Measurements from ENCODE around the gene PTGER4.
"Not testable (repeated sequence)": the region's sequence is repeated elsewhere in the genome, so short reads cannot be mapped to it uniquely, and the experiment has no call there.

The PTGER4 gene

DNA sequence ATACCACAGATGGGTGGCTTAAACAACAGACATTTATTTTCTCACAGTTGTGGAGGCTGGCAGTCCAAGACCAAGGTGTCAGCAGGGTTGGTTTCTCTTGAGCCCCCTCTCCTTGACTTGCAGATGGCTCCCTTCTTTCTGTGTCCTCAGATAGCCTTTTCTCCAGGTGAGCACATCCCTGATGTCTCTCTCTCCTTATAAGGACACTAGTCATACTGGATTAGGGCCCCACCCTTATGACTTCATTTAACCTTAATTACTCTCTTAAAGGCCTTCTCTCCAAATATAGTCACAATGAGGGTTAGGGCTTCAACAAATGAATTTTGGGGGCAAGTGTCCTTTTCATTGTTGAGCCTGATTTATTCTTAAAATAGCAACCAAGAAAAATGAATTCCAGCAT is 14.7 kb downstream of the PTGER4 start:
- DNase-seq = no peak

DNA sequence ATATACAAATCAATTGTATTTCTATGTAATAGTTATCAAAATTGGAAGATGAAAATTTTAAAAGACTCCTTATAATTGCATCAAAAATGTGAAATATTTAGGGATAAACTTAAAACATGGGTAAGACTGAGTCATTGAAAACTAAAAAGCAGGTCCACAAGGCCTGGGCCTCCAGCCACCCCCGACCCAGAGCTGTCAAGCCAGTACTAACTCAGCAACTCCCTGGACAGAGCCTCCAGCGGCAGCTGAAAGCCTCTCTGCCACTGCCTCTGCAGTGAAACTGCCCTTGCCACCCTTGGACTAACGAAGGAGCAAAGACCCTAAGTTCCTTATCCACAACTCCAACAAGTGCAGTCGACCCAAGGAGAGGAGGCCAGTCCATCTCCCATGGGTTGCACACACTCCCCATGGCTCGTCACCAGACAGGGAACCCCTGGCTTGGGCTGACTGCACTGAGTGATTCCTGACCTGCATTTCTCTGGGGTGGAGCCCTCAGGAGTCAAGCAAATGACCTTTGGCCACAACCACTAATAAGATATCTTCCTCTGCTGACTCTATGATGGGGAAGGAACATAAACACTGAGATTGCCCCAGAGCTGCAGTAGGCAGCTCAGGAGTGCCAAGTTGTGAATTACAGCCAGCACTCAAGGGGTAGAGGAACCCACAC is 20.5 kb downstream of the PTGER4 start:
- DNase-seq = no peak

DNA sequence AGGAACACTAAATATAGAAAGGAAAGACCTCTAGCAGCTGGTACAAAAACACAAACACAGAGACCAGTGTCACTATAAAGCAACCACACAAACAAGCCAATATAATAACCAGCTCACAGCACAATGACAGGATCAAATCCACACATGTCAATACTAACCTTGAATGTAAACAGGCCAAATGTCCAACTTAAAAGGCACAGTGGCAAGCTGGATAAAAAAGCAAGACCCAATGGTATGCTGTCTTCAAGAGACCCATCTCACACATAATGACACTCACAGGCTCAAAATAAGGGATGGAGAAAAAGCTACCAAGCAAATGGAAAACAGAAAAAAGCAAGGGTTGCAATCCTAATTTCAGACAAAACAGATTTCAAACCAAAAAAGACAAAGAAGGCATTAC is 22.3 kb downstream of the PTGER4 start:
- not testable (repeated sequence) for DNase-seq

DNA sequence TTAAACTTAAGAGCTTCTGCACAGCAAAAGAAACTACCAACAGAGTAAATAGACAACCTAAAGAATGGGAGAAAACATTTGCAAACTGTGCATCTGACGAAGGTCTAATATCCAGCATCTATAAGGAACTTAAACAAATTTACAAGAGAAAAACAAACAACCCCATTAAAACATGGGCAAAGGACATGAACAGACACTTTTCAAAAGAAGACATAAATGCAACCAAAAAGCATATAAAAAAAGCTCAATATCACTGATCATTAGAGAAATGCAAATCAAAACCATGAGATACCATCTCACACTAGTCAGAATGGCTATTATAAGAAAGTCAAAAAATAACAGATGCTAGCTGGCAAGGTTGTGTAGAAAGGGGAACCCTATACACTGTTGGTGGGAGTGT is 25.8 kb downstream of the PTGER4 start:
- not testable (repeated sequence) for DNase-seq

DNA sequence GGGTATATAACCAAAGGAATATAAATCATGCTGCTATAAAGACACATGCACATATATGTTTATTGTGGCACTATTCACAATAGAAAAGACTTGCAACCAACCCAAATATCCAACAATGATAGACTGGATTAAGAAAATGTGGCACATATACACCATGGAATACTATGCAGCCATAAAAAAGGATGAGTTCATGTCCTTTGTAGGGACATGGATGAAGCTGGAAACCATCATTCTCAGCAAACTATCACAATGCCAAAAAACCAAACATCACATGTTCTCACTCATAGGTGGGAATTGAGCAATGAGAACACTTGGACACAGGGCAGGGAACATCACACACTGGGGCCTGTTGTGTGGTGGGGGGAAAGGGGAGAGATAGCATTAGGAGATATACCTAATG is 30.9 kb downstream of the PTGER4 start:
- DNase-seq = not testable (repeated sequence)

DNA sequence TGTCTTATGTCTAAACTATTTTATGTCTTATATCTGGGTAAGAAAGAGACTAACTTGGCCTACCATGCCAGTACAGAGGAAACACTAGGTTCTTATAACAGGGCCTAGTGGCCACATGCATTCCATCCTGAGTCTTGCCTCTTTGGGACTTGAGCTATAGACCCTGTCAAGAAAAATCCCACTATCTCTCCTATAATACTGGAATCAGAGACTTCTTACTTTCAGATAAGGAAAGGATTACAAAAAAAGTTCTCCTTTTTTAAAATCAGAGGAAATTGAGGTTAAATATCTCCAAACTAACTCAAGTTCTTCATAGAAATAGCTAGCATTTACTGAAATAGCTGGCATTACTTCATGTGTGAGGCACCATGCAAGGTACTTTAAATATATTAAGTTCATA is 34.3 kb downstream of the PTGER4 start:
- DNase-seq = no peak

DNA sequence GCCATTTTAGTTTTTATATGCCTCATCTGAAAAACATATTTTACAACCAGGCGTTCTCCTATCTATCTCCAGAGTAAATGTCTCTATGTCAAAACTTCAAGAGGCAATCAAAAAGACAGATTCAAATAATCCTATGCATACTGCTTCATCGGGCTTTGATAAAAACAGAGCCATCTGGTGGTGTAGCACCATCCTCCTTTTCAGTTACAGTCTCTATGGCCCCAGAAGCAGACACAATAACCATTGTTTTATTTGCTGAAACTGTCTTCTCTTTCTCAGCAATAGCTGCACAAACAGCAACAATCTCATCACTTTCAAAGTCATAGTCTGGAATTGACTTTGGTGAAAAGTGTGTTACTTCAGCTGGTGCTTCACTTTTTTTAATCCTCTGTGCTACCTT is 36.3 kb downstream of the PTGER4 start:
- no peak for DNase-seq

DNA sequence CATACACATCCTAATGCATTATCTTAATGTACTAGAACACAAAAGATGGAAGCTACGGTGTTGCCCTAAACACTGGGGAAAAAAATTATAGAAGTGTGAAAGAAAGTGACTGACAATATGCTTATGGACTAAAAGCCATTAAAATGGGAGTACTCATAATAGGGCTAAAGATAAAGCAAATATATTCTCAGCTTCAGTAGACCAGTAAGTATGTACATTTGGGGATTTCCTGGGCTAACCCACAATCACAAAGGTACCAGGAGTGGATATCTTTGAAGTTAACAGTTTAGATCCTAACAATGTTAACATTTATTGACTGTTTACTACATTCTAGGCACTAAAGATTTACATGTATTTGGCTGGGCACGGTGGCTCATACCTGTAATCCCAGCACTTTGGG is 36.9 kb downstream of the PTGER4 start:
- DNase-seq = no peak

DNA sequence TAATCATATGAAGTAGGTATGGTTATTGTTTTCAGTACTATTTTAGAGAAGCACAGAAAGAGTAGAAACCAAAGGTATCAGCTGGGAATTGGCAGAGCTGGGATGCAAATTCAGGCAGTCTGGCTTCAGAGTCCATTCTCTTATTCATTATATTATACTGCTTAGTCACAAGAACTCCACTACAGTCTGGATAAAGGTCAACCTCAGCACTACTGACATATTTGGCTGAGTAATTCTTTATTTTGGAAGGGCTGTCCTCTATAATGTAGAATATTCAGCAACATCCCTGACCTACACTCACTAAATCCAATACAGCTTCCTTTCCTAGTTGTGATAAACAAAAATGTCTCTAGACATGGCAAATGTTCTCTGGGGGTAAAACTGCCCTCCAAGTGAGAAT is 37.6 kb downstream of the PTGER4 start:
- DNase-seq = no peak

DNA sequence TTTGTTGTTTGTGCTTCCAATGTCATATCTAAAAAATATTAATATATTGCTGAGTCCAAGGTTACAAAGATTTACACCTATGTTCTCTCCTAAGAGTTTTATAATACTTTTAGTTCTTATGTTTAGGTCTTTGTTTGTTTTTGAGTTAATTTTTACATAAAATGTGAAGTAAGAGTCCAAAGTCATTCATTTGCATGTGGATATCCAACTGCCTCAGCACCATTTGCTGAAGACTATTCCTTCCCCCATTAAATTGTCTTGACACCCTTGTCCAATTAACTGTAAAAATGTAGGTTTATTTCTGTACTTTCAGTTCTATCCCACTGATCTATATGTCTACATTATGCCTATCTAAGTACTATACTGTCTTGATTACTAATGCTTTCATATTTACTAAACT is 40.4 kb downstream of the PTGER4 start:
- no peak for DNase-seq

DNA sequence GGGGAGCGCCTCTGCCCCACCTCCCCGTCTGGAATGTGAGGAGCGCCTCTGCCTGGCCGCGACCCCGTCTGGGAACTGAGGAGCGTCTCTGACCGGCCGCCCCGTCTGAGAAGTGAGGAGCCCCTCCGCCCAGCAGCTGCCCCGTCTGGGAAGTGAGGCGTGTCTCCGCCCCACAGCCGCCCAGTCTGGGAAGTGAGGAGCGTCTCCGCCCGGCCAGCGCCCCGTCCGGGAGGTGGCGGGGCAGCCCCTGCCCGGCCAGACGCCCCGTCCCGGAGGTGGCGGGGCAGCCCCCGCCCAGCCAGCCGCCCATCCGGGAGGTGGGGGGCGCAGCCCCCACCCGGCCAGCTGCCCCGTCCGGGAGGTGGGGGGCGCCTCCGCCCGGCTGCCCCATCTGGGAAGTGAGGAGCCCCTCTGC is 42.8 kb downstream of the PTGER4 start:
- DNase-seq = not testable (repeated sequence)

DNA sequence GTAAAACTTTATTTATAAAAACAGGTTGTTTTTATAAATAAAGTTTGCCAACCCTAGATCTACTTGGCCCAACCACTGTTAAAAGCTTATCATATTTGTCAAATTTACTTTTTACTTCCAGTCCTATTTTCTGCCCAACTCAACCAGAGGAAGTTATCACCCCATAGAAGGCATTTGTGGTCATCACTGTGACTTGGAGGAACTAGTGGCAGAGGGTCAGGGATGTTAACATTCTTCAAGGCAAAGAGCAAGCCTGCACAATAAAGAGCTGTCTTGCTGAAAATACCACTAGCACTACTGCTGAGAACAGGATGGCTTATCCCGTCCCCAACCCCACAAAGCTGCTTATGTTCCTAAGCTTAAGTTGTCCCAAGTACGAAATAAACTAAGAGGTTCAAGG is 53.7 kb downstream of the PTGER4 start:
- no peak for DNase-seq

DNA sequence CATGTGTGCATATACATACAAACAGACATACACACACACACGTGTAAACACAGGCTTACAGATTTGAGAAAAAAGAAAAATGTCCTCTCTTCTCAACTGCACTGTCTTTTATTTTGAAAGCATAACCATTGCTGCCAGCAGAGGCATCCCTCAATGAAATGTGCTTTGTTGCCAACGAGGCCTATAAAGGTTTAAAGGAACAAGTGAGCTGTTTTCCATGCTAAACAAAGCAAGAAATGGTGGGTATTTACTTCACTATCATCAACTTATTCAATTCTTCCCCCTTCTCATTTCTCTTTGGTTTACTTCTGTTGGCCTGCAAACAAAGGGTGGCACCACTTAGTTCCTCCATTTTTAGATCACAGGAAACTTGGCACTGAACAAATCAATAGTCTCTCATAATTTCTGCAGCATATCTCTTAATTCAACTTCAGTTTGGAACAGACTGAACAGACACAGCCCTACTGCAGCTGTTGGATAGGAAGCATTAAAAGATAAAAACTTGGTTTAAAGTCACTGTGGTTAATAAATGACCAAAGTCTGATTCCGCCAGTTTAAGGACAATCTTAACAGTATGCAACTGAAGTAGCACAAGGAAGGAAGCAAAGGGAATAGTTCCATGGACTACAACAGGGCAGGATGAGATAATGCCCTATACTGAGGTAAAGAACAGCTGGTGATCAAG is 54.3 kb downstream of the PTGER4 start:
- no peak for DNase-seq

DNA sequence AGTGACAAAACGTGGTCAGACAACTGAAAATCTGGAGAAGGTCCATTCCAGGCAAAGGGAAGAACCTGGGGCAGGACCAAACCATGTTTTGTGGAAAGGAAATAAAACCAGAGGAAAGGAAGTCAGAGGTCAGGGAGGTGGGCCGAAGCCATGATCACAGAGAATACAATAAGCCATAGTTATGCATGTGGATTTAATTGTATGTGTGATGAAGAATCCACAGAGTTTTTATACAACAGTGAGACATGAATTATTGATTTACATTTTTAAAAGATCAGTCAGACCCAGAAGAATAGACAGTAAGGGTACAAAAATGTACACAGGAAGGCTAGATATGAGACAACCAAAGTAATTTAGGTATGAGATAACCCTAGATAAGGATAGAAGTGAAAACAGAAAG is 55.3 kb downstream of the PTGER4 start:
- DNase-seq = no peak

DNA sequence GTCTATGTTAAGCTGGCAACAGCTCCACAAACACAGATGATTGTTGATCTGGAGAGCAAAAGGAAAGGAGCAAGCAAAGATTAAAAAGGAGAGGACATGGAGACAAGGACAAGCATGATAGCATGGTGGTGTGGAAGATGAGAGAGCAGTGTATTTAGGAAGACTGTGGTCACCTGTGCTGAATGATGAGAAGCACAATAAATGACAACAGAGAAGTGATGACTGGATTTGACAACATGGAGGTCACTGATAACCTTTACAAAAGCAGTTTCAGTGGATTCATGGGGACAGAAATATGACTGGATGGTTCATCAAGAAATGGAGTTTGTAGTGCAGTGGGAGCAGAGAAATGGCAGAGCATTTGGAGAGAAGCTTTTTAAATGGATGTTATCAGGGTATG is 55.9 kb downstream of the PTGER4 start:
- no peak for DNase-seq

DNA sequence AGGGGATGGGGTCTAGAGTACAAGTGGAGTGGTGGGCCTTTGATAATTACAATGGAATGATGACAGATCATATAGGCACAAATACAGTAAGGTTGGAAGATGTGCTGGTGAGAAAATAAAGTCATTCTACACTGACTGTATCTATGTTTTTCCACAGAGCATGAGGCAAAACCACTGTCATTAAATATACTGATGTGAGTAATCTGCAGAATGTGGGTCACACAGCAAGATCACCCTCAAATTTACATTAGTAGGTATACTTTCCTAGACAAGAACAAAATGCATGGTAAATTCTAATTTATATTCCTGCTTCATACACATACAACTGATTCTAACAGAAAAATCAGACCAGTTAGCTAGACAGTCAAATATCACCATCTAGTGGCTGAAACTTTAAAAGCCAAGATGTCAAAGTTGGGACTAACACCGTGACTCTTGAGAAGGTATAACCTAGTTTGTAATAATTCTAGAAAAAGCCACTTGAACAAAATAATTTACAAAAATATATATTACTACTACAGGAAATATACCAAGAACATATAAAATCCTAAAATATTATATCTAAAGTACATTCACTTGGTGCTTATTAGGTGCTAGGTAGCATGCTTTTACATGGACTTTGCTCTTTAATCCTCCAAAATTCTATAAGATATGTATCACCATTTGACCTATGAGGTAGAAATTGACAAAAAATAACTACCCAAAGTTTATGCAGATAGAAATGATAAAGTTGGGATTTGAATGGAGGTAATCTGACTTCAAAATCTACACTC is 56.6 kb downstream of the PTGER4 start:
- DNase-seq = no peak

DNA sequence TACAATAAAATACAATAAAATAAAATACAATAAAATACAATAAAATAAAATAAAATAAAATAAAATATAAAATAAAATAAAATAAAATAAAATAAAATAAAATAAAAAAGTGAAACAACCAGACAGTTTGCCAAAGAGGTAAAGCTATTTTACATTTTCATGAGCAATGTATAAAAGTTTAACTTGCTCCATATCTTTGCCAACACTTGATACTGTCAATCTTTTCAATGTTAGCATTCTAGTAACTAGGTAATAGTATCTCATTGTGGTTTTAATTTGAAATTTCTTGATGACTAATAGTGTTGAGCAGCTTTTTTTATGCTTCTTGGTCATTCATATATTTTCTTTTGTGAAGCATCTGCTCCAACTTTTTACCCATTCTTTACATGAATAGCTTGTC is 58.8 kb downstream of the PTGER4 start:
- DNase-seq = no peak
